Lung (tissue), 12 donors: Measurements from ENCODE around the gene SLC19A1. TPM values are rescaled to one million over a fixed set of nuclear protein-coding genes. Genes with fewer than 3 reads are reported as not detected.

Source experiments
- ATAC-seq: fragments of 200-7000 bp; cut with Tn5 transposase; one replicate; pipeline ENCODE4 v1.9.1; 2020; ENCODE audit warnings: moderate number of reproducible peaks; ENCODE audit not compliant: insufficient read depth, low FRiP score
- DNase-seq, 3 donors: peaks; one replicate each; pipeline ENCODE4 v3.0.0-alpha.2; 2013 to 2017
- H3K27ac ChIP-seq, 2 donors: one replicate each; pipeline ENCODE4 v1.5.1; 2013; ENCODE audit warnings: mild to moderate bottlenecking in 2 of 2, moderate library complexity in 2 of 2, control low read depth in 1 of 2, inconsistent platforms in 1 of 2, low read depth in 1 of 2, low read length in 1 of 2
- H3K27me3 ChIP-seq, 3 donors: one replicate each; pipeline ENCODE4 v1.5.1; 2013; ENCODE audit warnings: low read length in 2 of 3; ENCODE audit not compliant: control insufficient read depth in 3 of 3, insufficient read depth in 3 of 3
- H3K36me3 ChIP-seq, 4 donors: one replicate each; pipeline ENCODE4 v1.5.1; 2013; ENCODE audit warnings: low read length in 4 of 4, mild to moderate bottlenecking in 1 of 4, moderate library complexity in 1 of 4; ENCODE audit not compliant: control insufficient read depth in 4 of 4, insufficient read depth in 4 of 4
- H3K4me1 ChIP-seq, 5 donors: one replicate each; pipeline ENCODE4 v1.5.1; 2013; ENCODE audit warnings: low read length in 5 of 5, mild to moderate bottlenecking in 2 of 5, moderate library complexity in 1 of 5; ENCODE audit not compliant: control insufficient read depth in 5 of 5, insufficient read depth in 5 of 5
- H3K4me3 ChIP-seq: one replicate; pipeline ENCODE4 v1.5.1; 2013; ENCODE audit warnings: mild to moderate bottlenecking, control low read depth, moderate library complexity
- H3K9ac ChIP-seq, 2 donors: one replicate each; pipeline ENCODE4 v1.5.1; 2013; ENCODE audit warnings: low read length in 2 of 2, control low read depth in 1 of 2; ENCODE audit not compliant: insufficient read depth in 1 of 2
- H3K9me3 ChIP-seq, 4 donors: one replicate each; pipeline ENCODE4 v1.5.1; 2013; ENCODE audit warnings: low read length in 3 of 4, mild to moderate bottlenecking in 1 of 4, moderate library complexity in 1 of 4; ENCODE audit not compliant: control insufficient read depth in 4 of 4, insufficient read depth in 3 of 4
- WGBS, 2 donors: extraction: QIAGEN DNeasy Blood & Tissue Kit; methylation state at CpG; one replicate each; pipeline ENCODE4 v1.1.7; 2013; 5-methylcytosine and 5-hydroxymethylcytosine counted together
- polyA plus RNA-seq, 2 donors: library from polyadenylated mRNA; stranded (reverse); fragments of 200-250 nt; gene quantifications; one replicate each; pipeline ENCODE4 v1.2.1, GENCODE V29; 2013
- total RNA-seq, 2 donors: library from RNA; depleted of rRNA in 1 of 2; stranded (reverse); fragments of >200 nt in 1 of 2; gene quantifications; one replicate each; pipeline ENCODE4 v1.2.1, GENCODE V29; 2014 to 2021
- TF ChIP-seq, protein P1 (sequence below): IDR thresholded peaks from 2 replicates; pipeline ENCODE4 v1.5.1; 2012; ENCODE audit warnings: mild to moderate bottlenecking; ENCODE audit errors: control extremely low read depth, extremely low read depth
- donor health status: control.
- donor health status: control.
- donor health status: Bipolar disorder and iron deficiency.
- donor health status: healthy.
- donor health status: DM: yes; HTN: yes; CAD: no.

SLC19A1 gene
- total and polyA plus RNA-seq, 4 donors = 23.8 to 42.0 (median 26.2) TPM

DNA sequence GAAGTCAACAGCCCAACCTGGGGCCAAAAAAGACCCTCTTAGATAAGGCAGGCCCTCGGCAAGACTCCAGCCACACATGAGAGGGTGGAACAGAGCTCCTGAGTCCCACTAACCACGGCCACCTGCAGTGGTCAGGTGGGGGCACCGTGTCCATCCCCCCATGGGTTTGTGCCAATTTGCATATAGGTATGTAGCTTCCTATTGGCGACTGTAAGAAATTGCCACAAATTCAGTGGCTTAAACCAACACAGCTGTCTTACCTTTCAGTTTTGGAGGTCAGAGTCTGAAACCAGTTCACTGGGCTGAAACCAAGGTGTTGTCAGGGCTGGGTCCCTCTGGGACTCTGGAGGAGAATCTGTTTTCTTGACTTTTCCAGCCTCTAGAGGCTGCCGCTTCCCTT lies 77.9 kb downstream of the SLC19A1 start:
- H3K9ac ChIP-seq = no peak overlapping the region
- H3K4me1 ChIP-seq = peaks cover 0 to 10% (median 0%) of the 10 kb centered on the region in 5 donors
- DNase-seq = no peak
- ATAC-seq = no peak
- no peak overlapping the region for H3K4me3 ChIP-seq
- peaks cover 0 to 3% (median under 1%) of the 10 kb centered on the region in 4 donors for H3K36me3 ChIP-seq
- TF ChIP-seq, protein P1, sequence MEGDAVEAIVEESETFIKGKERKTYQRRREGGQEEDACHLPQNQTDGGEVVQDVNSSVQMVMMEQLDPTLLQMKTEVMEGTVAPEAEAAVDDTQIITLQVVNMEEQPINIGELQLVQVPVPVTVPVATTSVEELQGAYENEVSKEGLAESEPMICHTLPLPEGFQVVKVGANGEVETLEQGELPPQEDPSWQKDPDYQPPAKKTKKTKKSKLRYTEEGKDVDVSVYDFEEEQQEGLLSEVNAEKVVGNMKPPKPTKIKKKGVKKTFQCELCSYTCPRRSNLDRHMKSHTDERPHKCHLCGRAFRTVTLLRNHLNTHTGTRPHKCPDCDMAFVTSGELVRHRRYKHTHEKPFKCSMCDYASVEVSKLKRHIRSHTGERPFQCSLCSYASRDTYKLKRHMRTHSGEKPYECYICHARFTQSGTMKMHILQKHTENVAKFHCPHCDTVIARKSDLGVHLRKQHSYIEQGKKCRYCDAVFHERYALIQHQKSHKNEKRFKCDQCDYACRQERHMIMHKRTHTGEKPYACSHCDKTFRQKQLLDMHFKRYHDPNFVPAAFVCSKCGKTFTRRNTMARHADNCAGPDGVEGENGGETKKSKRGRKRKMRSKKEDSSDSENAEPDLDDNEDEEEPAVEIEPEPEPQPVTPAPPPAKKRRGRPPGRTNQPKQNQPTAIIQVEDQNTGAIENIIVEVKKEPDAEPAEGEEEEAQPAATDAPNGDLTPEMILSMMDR = no peak
- H3K9me3 ChIP-seq = peaks cover 0 to 2% (median 1%) of the 10 kb centered on the region in 4 donors
- no peaks in the 10 kb centered on the region for H3K27me3 ChIP-seq
- H3K27ac ChIP-seq = no peak overlapping the region
- 92% methylated on average over 5 of the region's 5 CpGs for WGBS, 2 donors

DNA sequence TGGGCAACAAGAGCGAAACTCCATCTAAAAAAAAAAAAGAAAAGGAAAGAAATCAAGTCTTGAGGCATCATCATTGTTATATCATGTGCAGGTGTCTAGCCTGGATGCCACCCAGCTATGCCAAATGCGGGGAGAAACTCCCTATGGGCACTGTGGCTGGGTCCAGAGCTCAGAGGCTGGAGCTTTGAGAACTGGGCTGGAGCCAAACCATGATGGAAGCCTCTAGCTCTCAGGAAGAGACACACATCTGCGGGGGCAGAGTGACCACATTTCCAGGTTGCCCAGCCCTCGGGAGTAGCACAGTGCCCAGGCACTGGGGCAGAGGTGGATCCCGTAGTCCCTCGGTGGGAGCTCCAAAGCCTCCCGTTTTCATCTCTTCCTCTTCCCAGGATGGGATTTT lies 78.4 kb downstream of the SLC19A1 start:
- Histone ChIP-seq H3K27ac (no peak overlapping the region), H3K9ac (no peak overlapping the region), H3K36me3 (peaks cover 0 to 2% (median under 1%) of the 10 kb centered on the region in 4 donors), H3K4me3 (no peak overlapping the region), H3K4me1 (peaks cover 0 to 10% (median 0%) of the 10 kb centered on the region in 5 donors), H3K27me3 (no peaks in the 10 kb centered on the region), H3K9me3 (peaks cover 0 to 2% (median 1%) of the 10 kb centered on the region in 4 donors)
- DNase-seq = no peak
- no peak for ATAC-seq
- 83 to 94% methylated on average over 7 of the region's 7 CpGs for WGBS, 2 donors
- TF ChIP-seq, protein P1 = no peak

DNA sequence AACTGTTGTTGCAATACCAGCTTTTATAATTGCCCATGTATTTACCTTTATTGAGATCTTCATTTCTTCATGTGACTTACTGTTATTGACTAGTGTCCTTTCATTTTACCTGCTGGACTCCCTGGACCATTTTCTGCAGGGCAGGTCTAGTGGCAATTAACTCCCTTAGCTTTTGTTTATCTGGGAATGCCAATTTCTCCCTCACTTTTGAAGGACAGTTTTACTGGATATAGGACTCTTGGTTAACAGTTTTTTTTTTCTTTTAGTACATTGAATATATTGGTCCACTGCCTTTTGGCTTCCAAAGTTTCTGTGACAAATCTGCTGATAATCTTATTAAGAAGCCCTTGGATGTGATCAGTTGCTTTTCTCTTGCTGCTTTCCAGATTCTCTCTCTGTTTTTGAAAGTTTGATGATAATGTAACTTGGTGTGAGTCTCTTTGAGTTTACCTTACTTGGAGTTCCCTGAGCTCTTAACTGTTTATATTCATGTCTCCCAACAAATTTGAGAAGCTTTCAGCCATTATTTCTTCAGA lies 80.4 kb downstream of the SLC19A1 start:
- Histone ChIP-seq H3K4me1 (peaks cover 0 to 10% (median 0%) of the 10 kb centered on the region in 5 donors), H3K9ac (no peak overlapping the region), H3K4me3 (no peak overlapping the region), H3K27me3 (no peaks in the 10 kb centered on the region), H3K9me3 (peaks cover 0 to 2% (median 1%) of the 10 kb centered on the region in 4 donors), H3K36me3 (peaks cover 0 to 2% (median 0%) of the 10 kb centered on the region in 4 donors), H3K27ac (no peak overlapping the region)
- DNase-seq (no peak), ATAC-seq (no peak)
- TF ChIP-seq, protein P1 = no peak

DNA sequence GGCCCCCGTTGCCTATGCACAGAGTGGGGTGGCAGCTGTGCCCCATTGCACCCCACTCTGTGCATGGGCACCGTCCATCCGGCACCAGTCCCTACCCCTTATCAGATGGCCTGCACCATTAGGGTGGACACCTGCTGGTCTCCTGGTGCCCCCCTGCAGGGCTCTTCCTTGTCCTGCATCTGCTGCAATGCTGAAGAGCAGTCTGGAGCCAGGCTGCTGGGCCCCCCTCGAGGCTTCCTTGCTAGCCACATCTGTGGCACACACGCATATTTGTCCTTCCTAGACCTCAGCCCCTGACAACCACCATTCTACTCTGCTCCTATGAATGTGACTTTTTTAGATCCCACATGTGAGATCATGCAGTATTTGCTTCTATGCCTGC lies 80.9 kb downstream of the SLC19A1 start:
- H3K4me3 ChIP-seq = no peak overlapping the region
- ATAC-seq (no peak), DNase-seq (no peak)
- WGBS, 2 donors = 93 to 97% methylated on average over 5 of the region's 5 CpGs
- H3K36me3 ChIP-seq = peaks cover 0 to 2% (median 0%) of the 10 kb centered on the region in 4 donors
- H3K27me3 ChIP-seq = no peaks in the 10 kb centered on the region
- peaks cover 0 to 10% (median 0%) of the 10 kb centered on the region in 5 donors for H3K4me1 ChIP-seq
- no peak overlapping the region for H3K27ac ChIP-seq
- peaks cover 0 to 2% (median 1%) of the 10 kb centered on the region in 4 donors for H3K9me3 ChIP-seq
- no peak overlapping the region for H3K9ac ChIP-seq
- TF ChIP-seq, protein P1 = no peak
